CD4-positive, alpha-beta T cell treated with Interleukin-4 for 1 hour (primary cell): ENCODE data around the gene CCDC78.

Source experiments
- DNase-seq, 2 donors: peaks; one replicate each; pipeline ENCODE4 v3.0.0-alpha.2; 2020 to 2022

The CCDC78 gene

DNA sequence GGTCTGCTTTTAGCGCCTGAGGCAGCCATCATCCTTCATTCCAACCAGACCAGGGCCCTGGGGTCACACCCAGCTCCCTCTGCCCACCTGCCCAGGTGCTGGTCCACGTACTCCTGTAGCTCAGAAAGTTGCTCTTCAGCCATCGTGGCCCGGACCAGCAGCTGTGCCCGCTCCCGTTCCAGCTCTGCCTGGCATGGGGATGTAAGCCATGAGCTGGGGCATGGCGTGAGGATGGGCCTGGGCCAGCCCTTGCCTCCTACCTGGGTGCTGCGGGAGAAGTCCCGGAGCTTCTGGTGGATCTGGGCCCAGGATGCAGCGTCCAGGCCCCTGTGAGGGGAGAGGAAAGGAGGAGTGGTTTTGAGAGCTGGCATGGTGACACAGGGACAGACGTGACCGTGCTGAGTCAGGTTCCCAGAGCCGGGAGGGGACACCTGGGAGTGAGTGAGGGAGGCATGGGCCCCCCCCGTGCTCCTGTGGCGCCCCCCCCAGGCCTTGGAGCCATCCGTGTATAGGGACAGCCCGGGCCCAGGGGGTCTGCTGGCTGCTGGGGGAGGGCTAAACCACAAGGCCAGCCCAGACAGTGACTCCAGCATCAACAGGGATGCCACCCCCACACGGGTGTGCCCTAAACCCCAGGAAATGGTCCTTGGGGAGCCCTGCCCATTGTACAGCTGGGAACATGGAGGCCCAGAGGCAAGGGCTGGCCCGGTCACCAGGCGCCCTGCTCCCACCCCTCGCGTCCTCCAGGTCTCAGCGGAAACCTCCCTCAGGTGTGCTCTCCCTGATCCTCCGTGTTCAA, 3.2 kb downstream of the CCDC78 start:
- no peak for DNase-seq

DNA sequence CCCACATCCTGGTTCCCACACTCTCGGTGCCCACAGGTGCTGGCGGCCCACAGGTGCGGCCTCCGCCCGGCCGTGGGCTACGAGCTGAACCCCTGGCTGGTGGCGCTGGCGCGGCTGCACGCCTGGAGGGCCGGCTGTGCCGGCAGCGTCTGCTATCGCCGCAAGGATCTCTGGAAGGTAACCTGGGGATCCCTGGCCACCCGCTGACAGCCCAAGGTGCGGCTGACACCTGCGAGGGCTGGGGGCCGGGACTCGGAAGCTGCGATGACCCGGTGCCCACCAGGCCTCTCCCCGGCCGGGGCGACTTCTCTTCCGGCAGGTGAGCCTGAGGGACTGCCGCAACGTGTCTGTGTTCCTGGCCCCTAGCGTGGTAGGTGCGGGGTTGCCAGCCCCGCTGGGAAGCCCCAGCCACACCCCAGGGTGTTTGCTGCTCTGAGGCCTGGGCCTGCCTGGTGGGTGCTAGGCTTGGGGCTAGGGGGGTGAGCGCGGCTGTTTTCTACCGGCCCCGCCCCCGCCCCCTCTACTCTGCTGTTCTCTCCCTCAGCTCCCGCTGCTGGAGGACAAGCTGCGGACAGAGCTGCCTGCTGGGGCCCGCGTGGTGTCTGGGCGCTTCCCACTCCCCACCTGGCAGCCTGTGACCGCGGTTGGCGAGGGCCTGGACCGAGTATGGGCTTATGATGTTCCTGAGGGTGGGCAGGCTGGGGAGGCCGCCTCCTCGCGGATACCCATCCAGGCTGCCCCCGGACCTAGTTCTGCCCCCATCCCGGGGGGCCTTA, 4.3 kb downstream of the CCDC78 start:
- peak in 1 of 2 donors; percentile 42 for DNase-seq

DNA sequence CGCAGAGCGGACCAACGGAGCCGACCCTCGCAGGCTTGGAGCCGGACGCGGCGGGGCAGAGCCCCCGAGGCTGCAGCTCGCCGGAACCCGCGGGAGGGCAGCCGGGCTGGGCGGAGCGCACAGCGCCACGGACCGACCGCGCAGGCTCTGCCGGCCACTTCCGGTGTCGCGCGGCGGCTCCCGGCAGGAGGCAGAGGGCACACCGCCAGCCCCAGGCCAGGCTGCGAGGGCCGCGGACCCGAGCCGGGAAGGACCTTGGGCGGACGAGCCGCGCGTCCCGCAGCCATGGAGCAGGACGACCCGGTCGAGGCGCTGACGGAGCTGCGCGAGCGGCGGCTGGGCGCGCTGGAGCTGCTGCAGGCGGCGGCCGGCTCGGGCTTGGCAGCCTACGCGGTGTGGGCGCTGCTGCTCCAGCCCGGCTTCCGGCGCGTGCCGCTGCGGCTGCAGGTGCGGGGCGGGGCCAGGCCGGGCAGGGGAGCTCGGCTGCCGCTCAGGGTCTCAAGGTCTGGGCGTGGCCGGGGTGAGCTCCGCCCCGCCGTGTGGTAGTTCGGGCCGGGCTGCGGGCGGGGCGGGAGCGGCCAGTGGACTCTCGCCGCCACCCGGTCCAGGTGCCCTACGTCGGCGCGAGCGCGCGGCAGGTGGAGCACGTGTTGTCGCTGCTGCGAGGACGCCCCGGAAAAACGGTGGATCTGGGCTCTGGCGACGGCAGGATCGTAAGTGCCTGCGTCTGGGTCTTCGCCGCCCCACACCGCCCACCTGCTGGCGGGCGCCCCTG, 5.1 kb downstream of the CCDC78 start, which contains the start of gene ANTKMT:
ANTKMT (plus strand) TSS at position 157 of the 775 bp plus-strand sequence; CDS start at position 286, 129 bp downstream.
- DNase-seq = peak; percentile 80 to 82

DNA sequence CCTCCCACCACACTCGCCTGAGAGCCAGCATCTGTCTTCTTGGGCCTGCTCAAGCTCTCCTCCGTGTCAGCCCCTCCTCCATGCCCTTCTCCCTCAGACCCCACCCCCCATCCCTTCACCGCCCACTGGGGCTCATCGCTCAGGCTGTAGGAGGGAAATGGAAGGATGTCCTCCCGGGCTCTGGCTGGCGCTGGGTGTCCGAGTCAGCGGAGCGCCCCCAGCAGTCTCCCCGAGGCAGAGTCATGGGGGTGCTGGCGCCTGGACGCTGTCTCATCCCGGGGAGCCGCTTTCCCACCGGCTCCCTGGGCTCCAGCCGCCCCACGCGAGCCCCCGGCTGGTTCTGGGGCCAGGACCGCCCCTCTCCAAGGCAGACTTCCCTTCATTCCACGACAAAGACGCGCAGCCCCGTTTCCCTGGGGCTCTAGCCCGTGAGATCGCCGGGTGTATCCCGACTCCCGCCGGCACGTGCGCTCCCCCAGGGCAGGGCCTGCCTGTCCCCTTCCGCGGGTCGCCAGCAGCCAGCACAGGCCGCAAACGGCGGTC, 5.7 kb downstream of the CCDC78 start:
- DNase-seq = peak in 1 of 2 donors; percentile 43

DNA sequence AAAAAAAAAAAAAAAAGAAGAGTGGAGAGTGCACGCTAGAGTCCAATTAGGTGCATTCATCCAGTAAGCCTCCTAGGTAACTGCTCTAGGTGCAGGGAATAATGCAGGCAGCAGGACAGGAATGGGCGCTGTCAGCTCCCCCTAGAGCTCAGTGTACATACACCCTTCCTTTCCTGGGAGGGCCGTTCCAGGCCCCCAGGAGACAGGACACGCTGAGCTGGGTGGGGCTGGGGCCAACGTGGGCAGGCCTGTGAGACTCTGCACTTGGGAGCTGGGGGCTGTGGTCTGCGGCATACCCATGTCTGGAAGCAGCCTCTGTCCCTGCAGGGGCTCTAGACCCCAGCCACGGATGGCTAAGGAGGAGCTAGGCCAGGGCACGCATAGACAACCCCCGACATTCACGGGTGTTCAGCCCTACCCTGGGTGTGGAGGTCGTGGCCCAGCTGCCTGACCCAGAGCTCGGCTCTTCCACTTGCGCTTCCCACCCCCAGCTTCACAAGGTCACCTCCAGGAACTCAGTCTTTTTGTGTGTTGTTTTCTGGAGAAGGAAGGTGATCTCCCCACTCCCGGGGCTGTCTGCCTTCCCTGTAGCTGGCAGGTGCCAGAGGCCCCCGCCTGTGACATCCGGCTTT, 6.3 kb downstream of the CCDC78 start:
- no peak for DNase-seq

DNA sequence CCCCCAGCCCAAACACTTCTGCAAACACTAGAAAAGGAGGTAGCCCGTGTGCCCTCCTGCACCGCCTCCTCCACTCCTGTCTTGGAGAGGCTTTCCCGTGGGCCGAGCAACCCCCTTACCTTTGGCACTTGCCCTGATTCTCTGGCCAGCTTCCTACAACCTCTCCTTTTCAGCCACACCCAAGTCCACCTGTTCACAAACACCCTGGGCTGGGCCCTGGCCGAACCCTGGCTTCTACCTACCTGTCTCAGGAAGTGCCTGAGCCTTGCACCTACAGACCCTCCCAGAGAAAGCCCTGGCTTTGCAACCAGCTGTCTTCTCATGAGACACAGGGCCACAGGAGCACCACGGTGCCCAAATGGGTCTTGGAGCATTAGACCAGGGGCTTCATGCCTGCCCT, 7.3 kb downstream of the CCDC78 start:
- DNase-seq = no peak

DNA sequence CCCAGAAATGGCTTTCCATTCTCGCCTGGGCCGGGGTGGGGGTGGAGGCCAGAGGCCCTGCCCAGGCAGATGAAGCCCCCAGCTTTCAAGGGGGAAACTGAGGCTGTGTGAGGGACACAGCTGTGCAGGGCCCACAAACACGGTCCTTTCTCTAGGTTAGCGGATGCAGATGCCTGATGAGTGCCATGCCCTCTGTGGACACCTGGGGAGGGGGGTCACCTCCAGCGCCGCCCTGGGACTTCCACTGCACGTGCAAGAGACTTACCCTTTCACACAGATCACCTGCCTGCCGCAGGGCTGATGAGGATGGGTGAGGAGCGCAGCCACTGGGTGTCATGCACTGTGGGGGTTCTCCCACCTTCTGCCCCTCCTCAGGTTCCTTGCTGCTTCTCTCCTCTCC, 7.9 kb downstream of the CCDC78 start:
- no peak for DNase-seq

DNA sequence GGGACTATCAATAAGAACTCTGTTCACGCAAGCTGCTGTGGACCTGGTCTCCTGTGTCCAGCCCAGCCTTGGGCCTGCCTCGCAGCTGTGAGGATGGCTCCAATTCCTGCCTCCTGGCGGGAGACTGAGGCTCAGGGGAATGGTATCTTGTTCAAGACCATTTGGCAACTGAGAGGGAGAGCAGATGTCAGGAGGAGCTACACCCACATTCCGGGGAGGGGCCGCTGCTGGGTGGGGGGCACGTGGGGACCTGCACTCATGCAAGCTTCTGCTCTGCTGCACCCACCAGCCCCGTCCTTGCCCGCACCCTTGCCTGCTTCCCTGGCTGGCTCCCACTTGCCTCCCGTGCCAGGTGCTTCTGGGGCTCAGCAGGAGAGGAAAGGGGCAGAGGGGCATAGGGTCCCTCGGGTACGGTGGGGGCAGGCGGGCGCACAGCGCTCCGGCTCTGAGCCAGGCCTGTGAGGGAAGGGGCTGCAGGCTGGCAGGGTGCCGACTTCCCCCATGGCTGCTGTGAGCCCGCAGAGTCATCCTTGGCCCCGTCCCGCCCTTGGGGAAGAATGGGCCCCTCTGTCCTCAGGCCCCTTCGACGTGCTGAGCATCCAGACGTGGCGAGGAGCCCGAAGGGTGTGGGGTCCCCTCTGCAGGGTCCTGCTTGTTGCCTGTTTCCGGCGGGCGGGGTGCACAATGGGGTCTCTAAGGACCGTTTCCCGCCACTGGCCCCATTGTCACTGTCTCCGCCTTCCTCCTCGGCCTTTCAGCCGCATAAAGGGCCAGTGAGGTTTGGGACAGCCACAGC, 8.6 kb downstream of the CCDC78 start:
- DNase-seq = no peak

DNA sequence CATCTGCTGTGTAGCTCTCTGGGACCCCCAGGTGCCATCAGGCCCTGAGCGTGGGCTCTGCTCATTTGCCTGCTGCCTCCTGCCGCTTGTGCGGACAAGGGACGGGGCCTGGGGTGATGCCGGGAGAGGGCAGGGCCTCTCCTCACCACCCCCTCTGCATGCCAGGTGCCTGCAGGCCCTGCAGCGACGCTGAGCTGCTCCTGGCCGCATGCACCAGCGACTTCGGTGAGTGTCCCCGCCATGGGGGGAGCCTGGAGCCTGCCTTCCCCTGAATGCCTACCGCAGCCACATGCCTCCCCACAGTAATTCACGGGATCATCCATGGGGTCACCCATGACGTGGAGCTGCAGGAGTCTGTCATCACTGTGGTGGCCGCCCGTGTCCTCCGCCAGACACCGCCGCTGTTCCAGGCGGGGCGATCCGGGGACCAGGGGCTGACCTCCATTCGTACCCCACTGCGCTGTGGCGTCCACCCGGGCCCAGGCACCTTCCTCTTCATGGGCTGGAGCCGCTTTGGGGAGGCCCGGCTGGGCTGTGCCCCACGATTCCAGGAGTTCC, 9.4 kb downstream of the CCDC78 start:
- no peak for DNase-seq

DNA sequence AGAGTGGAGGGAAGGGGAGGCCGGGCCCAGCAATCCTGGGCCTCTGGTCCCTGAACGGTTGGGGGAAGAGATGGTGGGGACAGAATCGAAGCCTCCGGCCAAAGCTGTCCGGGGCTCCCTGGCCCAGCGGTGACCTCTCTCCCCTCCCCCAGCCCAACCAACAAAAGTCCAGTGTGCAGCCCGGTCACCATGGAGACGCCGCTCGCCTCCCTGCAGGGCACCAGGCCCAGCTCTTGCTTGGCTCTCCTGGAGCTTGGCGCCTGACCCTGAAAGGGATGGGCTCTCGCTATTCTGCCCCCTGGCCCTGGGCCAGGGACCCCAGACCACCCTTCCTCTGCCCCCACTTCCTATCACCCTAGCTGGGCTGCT, 10.1 kb downstream of the CCDC78 start:
- no peak for DNase-seq

DNA sequence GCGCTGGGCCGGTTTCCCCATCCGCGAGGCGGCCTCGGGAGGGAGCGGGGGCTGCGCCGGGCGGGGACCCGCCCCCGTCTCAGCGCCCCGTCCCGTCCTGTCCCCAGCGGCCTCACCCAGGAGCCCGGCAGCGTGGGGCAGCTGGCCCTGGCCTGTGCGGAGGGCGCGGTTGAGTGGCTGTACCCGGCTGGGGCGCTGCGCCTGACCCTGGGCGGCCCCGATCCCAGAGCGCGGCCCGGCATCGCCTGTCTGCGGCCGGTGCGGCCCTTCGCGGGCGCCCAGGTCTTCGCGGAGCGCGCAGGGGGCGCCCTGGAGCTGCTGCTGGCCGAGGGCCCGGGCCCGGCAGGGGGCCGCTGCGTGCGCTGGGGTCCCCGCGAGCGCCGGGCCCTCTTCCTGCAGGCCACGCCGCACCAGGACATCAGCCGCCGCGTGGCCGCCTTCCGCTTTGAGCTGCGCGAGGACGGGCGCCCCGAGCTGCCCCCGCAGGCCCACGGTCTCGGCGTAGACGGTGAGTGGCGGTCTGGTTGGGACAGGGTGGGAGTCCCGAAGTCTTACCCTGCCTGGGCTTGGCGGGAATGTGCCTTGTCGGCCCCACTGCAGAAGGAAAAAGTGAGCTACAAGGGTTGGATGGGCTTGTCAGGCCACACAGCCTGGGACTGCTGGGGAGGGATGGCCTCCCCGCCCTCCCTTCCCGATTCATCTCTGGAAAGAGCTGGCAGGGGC, 10.6 kb downstream of the CCDC78 start:
- no peak for DNase-seq

DNA sequence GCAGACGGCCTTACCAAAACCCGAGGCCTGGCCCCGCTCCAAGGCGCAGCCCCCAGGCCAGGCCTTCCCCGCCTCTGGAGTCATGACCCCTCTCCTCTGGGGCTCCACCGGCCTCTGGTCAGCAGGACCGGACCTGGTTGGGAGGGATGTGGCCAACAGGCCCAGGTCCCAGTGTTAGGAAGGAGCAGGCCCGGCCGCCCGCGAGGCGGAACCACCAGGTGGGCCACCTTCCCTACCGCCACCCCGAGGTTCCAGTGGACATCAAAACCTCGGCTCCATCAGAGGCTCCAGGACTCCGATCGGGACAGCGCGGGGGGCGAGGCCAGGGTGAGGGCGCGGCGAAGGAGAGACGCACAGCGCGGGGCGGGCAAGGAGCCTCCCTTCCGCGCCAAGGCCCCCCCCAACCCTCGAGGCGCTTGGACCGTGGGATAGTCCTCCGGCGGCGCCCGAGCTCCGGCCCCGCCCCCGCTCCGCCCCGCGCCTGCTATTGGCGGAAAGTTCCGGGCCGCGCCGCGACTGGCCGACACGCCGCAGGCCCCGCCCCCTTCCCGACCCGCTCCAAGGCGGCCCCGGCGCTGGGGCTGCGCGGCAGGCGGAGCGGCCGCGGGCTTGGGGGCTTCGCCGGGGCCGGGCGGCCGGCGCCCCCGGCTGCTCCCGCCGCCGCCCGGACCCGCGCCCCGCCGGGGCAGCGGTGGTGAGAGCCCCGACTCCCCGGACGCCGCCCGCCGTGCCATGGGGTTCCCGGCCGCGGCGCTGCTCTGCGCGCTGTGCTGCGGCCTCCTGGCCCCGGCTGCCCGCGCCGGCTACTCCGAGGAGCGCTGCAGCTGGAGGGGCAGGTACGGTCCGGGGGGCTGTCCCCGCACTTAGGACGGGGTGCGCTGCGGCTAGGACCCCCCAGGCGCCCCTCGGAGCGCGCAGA, 11.4 kb downstream of the CCDC78 start, which contains the start of gene METRN:
METRN (plus strand) TSS at position 561 of the 919 bp plus-strand sequence; CDS start at position 733, 172 bp downstream.
- peak; percentile 85 to 88 for DNase-seq

DNA sequence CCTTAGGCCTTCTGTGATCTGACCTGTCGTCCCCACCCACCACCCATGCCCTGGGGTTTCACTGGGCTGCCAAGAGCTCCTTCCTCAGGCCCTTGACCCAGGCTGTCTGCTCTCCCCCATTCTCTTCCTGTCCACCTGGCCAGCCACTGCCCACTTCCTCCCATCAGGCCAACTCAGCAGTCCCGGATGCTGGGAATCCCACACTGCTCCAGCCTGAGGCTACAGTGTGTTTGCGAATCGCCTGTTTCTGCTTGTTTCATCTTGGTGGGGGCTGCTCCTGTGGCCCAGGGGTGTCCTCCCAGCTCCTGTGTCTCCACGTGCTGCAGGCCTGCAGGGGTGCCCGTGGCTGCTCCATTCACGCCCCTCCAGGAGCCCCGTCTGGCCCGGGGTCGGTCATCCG, 12.2 kb downstream of the CCDC78 start:
- no peak for DNase-seq

DNA sequence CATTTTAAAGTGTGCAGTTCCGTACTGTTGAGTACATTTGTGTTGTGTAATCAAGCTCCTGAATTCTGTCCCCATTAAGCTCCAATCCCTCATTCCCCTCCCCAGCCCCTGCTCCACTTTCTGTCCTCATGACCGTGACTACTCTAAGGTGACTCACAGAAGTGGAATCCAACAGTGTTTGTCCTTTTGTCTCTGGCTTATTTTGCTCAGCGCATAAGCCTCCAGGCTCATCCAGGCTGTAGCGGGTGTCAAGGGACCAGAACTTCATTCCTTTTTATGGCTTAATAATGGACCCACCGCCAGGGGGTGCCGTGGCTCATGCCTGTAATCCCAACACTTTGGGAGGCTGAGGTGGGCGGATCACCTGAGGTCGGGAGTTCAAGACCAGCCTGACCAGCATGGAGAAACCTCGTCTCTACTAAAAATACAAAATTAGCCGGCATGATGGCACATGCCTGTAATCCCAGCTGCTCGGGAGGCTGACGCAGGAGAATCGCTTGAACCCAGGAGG, 13.4 kb downstream of the CCDC78 start:
- DNase-seq = peak; percentile 40 to 53

DNA sequence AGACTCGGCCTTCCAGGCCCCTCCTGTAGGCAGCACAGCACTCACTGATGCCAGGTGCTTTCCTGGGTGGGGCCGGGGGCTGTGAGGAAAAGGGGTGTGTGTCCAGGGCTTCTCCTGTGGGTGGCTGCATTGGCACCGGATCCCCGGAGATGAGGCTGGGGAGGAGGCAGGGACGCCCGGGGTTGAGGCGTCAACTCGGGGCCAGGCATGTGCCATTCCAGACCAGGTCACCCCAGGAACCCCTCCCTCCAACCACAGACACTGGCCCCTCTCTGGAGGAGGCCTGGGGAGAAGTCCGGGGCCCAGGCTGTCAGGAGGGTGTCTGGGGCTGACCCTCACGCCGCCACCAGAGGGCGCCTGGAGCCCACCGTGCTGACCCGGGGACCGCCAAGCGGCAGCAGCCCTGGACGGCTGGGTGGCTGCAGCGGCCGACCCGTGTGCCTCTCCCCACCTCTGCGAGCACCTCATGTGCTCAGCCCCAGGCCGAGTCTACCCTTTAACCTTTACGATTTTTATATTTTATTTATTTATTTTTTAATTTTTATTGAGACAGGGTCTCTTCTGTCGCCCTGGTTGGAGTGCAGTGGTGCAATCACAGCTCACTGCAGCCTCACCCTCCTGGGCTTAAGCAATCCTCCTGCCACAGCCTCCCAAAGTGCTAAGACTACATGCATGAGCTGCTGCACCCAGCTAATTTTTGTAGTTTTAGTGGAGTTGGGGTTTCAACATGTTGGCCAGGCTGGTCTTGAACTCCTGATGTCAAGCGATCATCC, 14.5 kb downstream of the CCDC78 start:
- DNase-seq = peak; percentile 78

DNA sequence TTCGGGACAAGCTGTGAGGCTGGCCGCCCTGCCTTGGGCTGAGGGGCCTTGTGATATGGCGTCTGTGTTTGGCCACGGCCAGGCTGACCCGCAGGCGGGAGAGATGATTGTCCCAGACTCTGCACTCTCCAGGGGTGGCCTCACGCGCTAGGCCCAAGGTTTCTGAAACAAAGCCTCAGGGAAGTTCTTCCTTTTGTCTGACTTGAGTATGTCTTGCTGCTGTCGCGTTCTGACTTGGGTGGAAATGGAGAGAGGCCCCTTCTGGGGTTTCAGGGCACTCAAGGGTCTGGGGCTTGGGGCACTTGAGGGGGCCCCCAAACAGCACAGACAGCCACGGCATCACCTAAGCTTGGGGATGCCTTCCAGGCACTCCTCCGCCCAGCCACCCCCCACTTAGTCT, 15.2 kb downstream of the CCDC78 start:
- no peak for DNase-seq

DNA sequence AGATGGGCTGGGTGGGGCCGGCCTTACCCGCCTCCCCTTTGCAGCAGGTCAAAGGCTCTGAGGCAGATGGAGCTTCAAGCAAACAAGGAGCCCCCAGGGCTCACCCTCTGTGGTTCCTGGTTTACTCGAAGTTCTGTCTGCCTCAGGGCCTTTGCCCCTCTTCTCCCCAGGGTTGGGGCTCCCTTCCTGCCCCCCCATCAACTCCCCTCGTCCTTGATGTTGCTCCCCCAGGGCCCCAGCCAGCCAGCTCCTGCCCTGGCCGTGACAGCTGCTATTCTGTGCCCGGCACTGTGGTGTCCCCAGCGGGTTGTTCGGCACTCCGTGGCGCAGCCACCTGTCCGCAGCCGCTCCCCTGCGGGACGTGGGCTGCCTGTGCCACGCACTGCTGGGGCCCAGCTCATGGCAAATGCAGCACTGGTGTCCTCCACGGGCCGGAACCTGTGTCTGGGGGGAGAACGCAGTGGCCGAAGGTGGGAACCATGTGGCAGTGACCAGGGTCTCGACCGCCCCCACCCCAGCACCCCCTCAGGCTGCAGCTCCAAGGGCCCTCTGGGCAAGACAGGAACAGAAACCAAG, 15.7 kb downstream of the CCDC78 start:
- DNase-seq = no peak
